GM06990 (cell line): ENCODE data around the gene GHR.

Source experiments
- DNase-seq: peaks from one replicate; pipeline ENCODE4 v3.0.0-alpha.2; 2011; ENCODE audit not compliant: insufficient read length; ENCODE audit errors: extremely low read depth
- H3K27me3 ChIP-seq: replicated peaks from 2 replicates; pipeline ENCODE4 v1.6.0; 2011; ENCODE audit warnings: low read length; ENCODE audit not compliant: control insufficient read depth, insufficient read depth
- H3K36me3 ChIP-seq: 2 replicates; pipeline ENCODE4 v1.5.1; 2011; ENCODE audit warnings: low read length; ENCODE audit not compliant: control insufficient read depth, insufficient read depth
- H3K4me3 ChIP-seq: replicated peaks from 2 replicates; pipeline ENCODE4 v1.5.1; 2011; ENCODE audit warnings: low read depth, mild to moderate bottlenecking, control low read depth, low read length
- TF ChIP-seq, protein P1 (sequence below): IDR thresholded peaks from 2 replicates; pipeline ENCODE4 v1.5.1; 2011; ENCODE audit warnings: low read length, control low read depth, mild to moderate bottlenecking, inconsistent platforms; ENCODE audit not compliant: insufficient read depth, poor library complexity, severe bottlenecking

The GHR gene

DNA sequence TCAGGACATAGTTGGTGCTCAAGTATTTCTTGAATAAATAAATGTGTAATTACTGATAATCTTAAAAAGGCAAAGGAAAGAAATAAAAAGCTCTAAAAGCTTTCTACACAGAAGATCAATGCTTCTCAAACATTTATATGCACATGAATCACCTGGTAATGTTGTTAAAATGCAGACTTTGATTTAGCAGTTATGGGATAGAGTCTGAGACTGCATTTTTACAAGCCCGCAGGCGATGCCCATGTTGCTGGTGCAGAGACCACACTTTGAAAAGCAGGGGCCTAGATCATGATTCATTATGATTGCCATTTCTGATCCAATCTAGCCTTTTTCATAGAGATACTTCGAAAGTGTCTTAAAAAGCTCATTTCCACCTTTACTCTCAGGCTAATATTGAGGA, 329.9 kb downstream of the GHR start:
- TF ChIP-seq, protein P1, sequence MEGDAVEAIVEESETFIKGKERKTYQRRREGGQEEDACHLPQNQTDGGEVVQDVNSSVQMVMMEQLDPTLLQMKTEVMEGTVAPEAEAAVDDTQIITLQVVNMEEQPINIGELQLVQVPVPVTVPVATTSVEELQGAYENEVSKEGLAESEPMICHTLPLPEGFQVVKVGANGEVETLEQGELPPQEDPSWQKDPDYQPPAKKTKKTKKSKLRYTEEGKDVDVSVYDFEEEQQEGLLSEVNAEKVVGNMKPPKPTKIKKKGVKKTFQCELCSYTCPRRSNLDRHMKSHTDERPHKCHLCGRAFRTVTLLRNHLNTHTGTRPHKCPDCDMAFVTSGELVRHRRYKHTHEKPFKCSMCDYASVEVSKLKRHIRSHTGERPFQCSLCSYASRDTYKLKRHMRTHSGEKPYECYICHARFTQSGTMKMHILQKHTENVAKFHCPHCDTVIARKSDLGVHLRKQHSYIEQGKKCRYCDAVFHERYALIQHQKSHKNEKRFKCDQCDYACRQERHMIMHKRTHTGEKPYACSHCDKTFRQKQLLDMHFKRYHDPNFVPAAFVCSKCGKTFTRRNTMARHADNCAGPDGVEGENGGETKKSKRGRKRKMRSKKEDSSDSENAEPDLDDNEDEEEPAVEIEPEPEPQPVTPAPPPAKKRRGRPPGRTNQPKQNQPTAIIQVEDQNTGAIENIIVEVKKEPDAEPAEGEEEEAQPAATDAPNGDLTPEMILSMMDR, result no peak
- Histone ChIP-seq H3K36me3 (no peaks in the 10 kb centered on the region), H3K27me3 (no peaks in the 10 kb centered on the region), H3K4me3 (no peak overlapping the region)
- DNase-seq, result no peak

DNA sequence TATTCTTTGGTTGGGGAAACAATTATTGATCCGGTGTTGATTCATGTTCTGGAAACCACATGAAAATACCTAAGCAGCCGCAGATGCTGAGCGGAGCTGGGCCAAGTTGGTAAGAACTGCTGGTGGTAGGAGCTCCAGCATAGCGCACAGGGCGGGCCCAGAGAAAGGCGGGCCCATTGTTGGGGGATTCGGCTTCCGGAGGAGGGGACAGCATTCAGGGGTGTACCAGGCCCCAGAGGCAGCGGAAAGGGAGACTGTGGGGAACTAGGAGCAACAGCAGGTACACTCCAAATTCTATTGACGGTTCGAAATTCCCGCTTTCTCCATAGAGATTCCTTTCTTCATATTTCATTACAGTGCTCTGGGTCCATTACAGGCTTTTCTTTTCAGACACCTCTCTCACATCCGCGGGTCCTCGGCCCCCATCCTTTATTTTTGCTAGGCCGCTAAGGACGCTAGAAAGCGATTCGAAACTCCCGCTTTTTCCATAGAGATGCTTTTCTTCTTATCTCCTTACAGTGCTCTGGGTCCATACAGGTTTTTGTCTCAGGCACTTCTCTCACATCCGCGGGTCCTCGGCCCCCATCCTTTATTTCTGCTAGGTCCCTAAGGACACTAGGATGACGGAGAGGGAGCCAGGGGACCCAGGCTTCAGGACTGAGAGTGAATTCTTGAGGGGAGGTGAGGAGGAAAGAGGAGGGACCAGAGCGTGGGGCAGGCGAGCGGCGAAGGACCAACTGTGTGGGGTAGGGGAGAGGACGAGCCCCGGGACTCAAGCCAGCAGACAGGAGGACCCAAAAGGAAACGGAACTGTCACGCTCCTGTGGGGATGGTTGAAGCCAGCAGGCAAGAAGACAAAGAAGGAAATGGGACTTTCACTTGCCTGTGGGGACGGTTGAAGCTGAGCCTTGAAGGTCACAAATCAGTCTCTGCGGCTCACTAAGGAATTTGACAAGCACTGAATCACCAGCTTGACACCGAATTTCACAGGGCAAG, 333.7 kb downstream of the GHR start, which contains the start of gene CCDC152:
TSS of gene CCDC152 (plus strand) at position 213 of the 996 bp plus-strand sequence. CDS start 2,304 bp downstream, outside the sequence.
- no peaks in the 10 kb centered on the region for H3K27me3 ChIP-seq
- TF ChIP-seq, protein P1, result no peak
- H3K36me3 ChIP-seq, result no peaks in the 10 kb centered on the region
- H3K4me3 ChIP-seq, result peak within 1 kb of the TSS; percentile 68
- peak; percentile 65 for DNase-seq

DNA sequence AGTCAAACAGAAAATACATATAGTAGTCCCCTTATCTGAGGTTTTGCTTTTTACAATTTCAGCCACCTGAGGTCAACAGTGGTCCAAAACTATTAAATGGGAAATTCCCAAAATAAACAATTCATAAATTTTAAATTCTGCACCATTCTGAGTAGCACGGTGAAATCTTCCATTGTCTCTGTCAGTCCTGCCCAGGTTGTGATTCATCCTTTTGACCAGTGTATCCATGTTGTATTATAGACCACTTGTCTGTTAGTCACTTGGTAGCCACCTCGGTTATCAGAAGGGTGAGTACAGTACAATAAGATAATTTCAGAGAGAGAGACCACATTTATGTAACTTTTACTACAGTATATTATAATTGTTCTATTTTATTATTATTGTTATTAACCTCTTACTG, 336.2 kb downstream of the GHR start:
- TF ChIP-seq, protein P1, result no peak
- DNase-seq, result no peak
- H3K4me3 ChIP-seq, result no peak overlapping the region
- no peaks in the 10 kb centered on the region for H3K27me3 ChIP-seq
- no peaks in the 10 kb centered on the region; the same call in 1 of the 2 replicates for H3K36me3 ChIP-seq

DNA sequence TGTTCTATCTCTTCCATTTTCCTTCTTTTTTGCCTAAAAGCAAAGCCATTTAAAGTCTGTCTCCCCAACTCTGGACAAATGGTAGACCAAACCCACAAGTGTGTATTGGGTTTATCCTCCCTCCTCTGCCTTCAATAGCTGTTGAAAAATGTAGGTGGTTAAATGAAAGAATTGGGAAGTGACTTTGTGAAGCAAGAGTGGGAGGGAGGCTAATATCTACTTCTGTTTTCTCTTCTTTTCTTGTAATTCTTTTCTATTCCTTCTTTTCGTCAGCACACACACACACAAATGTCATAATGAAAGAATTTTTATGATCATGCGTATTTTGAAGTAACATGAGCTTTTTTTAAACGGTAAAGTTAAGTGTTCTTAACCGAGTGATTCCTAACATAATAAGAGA, 337.2 kb downstream of the GHR start:
- TF ChIP-seq, protein P1, result no peak
- no peaks in the 10 kb centered on the region; the same call in 1 of the 2 replicates for H3K36me3 ChIP-seq
- no peaks in the 10 kb centered on the region for H3K27me3 ChIP-seq
- no peak overlapping the region for H3K4me3 ChIP-seq
- no peak for DNase-seq

DNA sequence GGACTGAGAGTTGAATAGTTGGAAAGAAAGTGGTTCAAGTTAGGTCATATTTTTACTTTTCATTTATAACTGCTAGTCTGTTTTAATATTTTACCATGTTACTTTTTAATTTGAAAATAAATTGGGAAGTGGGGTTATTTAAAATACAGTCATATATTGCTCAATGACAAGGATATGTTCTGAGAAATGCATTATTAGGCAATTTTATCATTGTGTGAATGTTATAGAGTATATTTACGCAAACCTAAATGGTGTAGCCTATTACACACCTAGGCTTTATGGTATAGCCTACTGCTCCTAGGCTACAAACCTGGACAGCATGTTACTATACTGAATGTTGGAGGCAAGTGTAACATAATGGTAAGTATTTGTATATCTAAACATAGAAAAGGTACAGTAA, 338.6 kb downstream of the GHR start:
- H3K36me3 ChIP-seq, result no peaks in the 10 kb centered on the region; the same call in 1 of the 2 replicates

More for the DNA sequence above, 338.6 kb downstream of the GHR start:
- H3K27me3 ChIP-seq, result no peaks in the 10 kb centered on the region
- no peak for DNase-seq
- H3K4me3 ChIP-seq, result no peak overlapping the region
- TF ChIP-seq, protein P1, result no peak
